HG02884 (cell line): ENCODE data around the gene TM7SF3.
A peak's percentile ranks its signal among the peaks of the same experiment; 100 is the strongest.

Source experiments
- ATAC-seq: cut with Tn5 transposase; IDR thresholded peaks from one replicate; pipeline ENCODE4 v1.9.1; 2021; ENCODE audit warnings: mild to moderate bottlenecking, moderate library complexity; ENCODE audit not compliant: unreplicated experiment

TM7SF3 gene

GRCh38 chr12:27014859-27015729 lies 910 bp upstream of the TM7SF3 start:
- no peak for ATAC-seq

- peak; percentile 19 for ATAC-seq
Observed at GRCh38 chr12:27013611-27014084, 536 bp downstream of the TM7SF3 start.

GRCh38 chr12:27012982-27013255 lies 1.3 kb downstream of the TM7SF3 start:
- ATAC-seq, result no peak

- no peak for ATAC-seq
Observed at GRCh38 chr12:27012239-27012981, 1.8 kb downstream of the TM7SF3 start.

- ATAC-seq, result no peak
Observed at GRCh38 chr12:27009881-27010301, 4.3 kb downstream of the TM7SF3 start.

GRCh38 chr12:27008081-27008480 lies 6.1 kb downstream of the TM7SF3 start:
- no peak for ATAC-seq

- ATAC-seq, result no peak
Observed at GRCh38 chr12:27006797-27007467, 7.3 kb downstream of the TM7SF3 start.

- ATAC-seq, result no peak
Observed at GRCh38 chr12:27005495-27005894, 8.7 kb downstream of the TM7SF3 start.

- no peak for ATAC-seq
Observed at GRCh38 chr12:27003421-27004381, 10.5 kb downstream of the TM7SF3 start.

GRCh38 chr12:27002141-27002540 lies 12.0 kb downstream of the TM7SF3 start:
- no peak for ATAC-seq

- ATAC-seq, result no peak
Observed at GRCh38 chr12:27001663-27002062, 12.5 kb downstream of the TM7SF3 start.

- no peak for ATAC-seq
Observed at GRCh38 chr12:27000961-27001360, 13.2 kb downstream of the TM7SF3 start.

- no peak for ATAC-seq
Observed at GRCh38 chr12:26997003-26997402, 17.2 kb downstream of the TM7SF3 start.

- no peak for ATAC-seq
Observed at GRCh38 chr12:26995706-26996105, 18.5 kb downstream of the TM7SF3 start.

GRCh38 chr12:26994109-26994508 lies 20.1 kb downstream of the TM7SF3 start:
- no peak for ATAC-seq

GRCh38 chr12:26991826-26992225 lies 22.4 kb downstream of the TM7SF3 start:
- no peak for ATAC-seq

- no peak for ATAC-seq
Observed at GRCh38 chr12:26989873-26990272, 24.3 kb downstream of the TM7SF3 start.

GRCh38 chr12:26988703-26989102 lies 25.5 kb downstream of the TM7SF3 start:
- no peak for ATAC-seq

GRCh38 chr12:26987634-26988424 lies 26.4 kb downstream of the TM7SF3 start:
- ATAC-seq, result no peak

GRCh38 chr12:26982866-26983265 lies 31.3 kb downstream of the TM7SF3 start:
- ATAC-seq, result no peak
